Thymus (tissue), 11 donors: Measurements from ENCODE around the gene SEMA3G. TPM values are rescaled to one million over a fixed set of nuclear protein-coding genes. Genes with fewer than 3 reads are reported as not detected.

Experiments
- DNase-seq, 9 donors: peaks; one replicate each; pipeline ENCODE4 v3.0.0-alpha.2; 2013; ENCODE audit warnings: low spot score in 9 of 9, low read depth in 6 of 9, missing footprints in 1 of 9
- H3K27ac ChIP-seq, 2 donors: one replicate each; pipeline ENCODE4 v1.5.1; 2013; ENCODE audit warnings: control low read depth in 1 of 2, low read depth in 1 of 2, low read length in 1 of 2, mild to moderate bottlenecking in 1 of 2, moderate library complexity in 1 of 2
- H3K27me3 ChIP-seq, 2 donors: one replicate each; pipeline ENCODE4 v1.5.1; 2013; ENCODE audit warnings: low read length in 1 of 2; ENCODE audit not compliant: control insufficient read depth in 2 of 2, insufficient read depth in 1 of 2
- H3K36me3 ChIP-seq, 2 donors: one replicate each; pipeline ENCODE4 v1.5.1; 2013; ENCODE audit warnings: low read length in 1 of 2, mild to moderate bottlenecking in 1 of 2, moderate library complexity in 1 of 2; ENCODE audit not compliant: control insufficient read depth in 2 of 2, insufficient read depth in 2 of 2
- H3K4me1 ChIP-seq, 2 donors: one replicate each; pipeline ENCODE4 v1.5.1; 2013; ENCODE audit warnings: low read length in 2 of 2; ENCODE audit not compliant: control insufficient read depth in 2 of 2, insufficient read depth in 2 of 2
- H3K4me3 ChIP-seq, 2 donors: one replicate each; pipeline ENCODE4 v1.5.1; 2013; ENCODE audit warnings: low read length in 2 of 2, control low read depth in 1 of 2, mild to moderate bottlenecking in 1 of 2
- H3K9me3 ChIP-seq, 2 donors: one replicate each; pipeline ENCODE4 v1.5.1; 2013; ENCODE audit warnings: low read length in 1 of 2, mild to moderate bottlenecking in 1 of 2; ENCODE audit not compliant: control insufficient read depth in 2 of 2, insufficient read depth in 1 of 2
- WGBS: extraction: QIAGEN DNeasy Blood & Tissue Kit; methylation state at CpG from one replicate; pipeline ENCODE4 v1.1.7; 2013; 5-methylcytosine and 5-hydroxymethylcytosine counted together
- polyA plus RNA-seq: library from polyadenylated mRNA; stranded (reverse); fragments of 200-250 nt; gene quantifications from one replicate; pipeline ENCODE4 v1.2.3, GENCODE V29; 2013
- total RNA-seq: library from RNA; stranded (reverse); fragments of 120-200 nt; gene quantifications from one replicate; pipeline ENCODE4 v1.2.4, GENCODE V29; 2013
- donor health status: healthy.

The SEMA3G gene
- total and polyA plus RNA-seq, 2 donors = 0.80 to 6.4 TPM

DNA sequence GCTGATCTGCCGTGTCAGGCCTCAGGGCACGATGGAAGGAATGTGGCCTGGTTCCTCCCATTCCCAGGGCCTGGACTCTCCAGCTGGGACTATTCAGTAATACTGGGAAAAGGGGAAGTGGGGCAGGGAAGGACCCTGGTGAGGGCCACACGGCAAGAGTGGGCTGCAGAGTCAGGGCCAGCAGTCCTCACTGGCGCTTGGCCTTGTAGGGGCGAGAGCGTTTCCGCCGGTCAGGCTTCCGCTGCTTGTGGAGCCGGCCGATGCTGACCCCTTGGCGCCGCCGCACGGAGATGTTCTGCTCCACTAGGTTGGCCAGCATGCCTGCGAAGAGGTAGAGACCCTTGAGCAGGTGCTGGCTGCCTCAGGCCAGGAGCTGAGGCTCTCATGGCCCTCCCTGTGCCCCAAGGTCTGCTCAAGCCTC is 42.8 kb downstream of the SEMA3G start:
- H3K4me1 ChIP-seq = no peaks in the 10 kb centered on the region
- DNase-seq = no peak
- H3K27me3 ChIP-seq = no peaks in the 10 kb centered on the region
- no peaks in the 10 kb centered on the region for H3K9me3 ChIP-seq
- H3K27ac ChIP-seq = no peak overlapping the region
- H3K36me3 ChIP-seq = peaks cover 78 to 80% of the 10 kb centered on the region in 2 donors
- 98% methylated on average over 16 of the region's 16 CpGs for WGBS
- H3K4me3 ChIP-seq = no peak overlapping the region

DNA sequence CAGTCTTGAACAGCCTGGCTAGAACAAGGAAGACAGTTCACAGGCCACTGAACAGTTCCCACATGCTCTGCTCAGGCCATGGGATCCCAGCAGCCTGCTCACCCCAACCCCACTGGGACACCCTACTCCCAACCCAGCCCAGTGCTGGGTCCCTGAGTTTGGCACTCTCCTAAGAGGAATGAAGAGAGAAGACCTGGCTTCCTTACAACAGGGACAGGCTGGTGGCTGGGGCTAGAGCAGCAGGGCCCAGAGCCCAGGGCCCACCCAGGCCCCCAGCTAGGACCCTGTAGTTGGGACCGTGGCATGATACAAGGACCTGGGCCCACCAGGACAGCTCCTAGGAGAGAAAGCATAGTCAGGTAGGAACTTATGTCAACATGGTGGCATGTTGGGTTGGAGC is 43.4 kb downstream of the SEMA3G start:
- Histone ChIP-seq H3K9me3 (no peaks in the 10 kb centered on the region), H3K27me3 (no peaks in the 10 kb centered on the region), H3K27ac (no peak overlapping the region), H3K4me3 (no peak overlapping the region), H3K4me1 (no peaks in the 10 kb centered on the region), H3K36me3 (peaks cover 73 to 75% of the 10 kb centered on the region in 2 donors)
- DNase-seq = no peak
- WGBS = 93% methylated on average over 1 of the region's 1 CpG

DNA sequence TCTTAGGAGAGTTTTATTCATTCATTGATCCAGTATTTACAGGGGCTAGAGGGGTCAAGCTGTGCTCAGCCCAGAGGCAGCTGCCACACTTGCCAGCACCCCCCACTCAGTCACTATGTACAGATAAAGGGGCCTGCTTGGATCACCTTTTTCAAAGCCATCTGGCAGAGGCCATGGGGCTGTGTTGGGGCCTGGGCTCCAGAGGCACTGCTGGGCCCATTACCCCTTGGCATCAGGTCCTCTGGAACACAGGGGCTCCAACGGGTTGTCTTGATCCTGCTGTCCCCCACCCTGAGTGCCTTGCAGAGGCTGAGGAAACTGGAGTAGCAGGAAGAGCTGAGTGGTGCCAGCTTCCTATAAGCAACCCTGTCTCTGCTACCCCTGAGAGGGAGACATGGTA is 43.9 kb downstream of the SEMA3G start:
- WGBS = 97% methylated on average over 1 of the region's 1 CpG
- no peak overlapping the region for H3K4me3 ChIP-seq
- H3K27ac ChIP-seq = no peak overlapping the region
- H3K9me3 ChIP-seq = no peaks in the 10 kb centered on the region
- peaks cover 67 to 69% of the 10 kb centered on the region in 2 donors for H3K36me3 ChIP-seq
- no peak for DNase-seq
- H3K4me1 ChIP-seq = no peaks in the 10 kb centered on the region
- no peaks in the 10 kb centered on the region for H3K27me3 ChIP-seq

DNA sequence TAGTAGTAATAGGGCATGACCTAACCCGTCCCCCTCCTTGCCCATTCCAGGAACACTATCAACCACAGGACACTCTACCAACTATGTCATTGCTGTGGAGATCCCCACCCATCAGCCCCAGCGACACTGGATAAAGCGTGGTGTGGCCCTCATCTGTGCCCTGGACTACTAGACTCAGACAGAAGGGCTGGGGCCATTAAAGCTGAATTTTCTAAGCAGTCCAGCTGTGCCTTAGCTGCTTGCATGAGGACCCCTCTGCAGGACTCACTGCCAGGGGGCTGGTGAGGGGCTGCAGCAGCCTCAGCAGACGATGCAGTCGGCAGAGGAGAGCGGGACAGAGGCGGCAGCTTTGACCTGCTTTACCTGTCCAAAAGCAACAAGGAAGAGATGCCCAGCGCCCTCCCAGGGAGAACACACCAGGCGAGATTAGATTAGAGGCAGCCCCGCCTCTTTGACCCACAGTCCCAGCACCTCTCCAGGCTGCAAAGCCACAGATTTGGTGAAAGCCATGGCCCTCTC is 44.6 kb downstream of the SEMA3G start:
- Histone ChIP-seq H3K36me3 (peaks cover 60 to 63% of the 10 kb centered on the region in 2 donors), H3K27ac (no peak overlapping the region), H3K27me3 (no peaks in the 10 kb centered on the region), H3K4me1 (no peaks in the 10 kb centered on the region), H3K9me3 (no peaks in the 10 kb centered on the region), H3K4me3 (no peak overlapping the region)
- DNase-seq = no peak
- 97% methylated on average over 10 of the region's 10 CpGs for WGBS

DNA sequence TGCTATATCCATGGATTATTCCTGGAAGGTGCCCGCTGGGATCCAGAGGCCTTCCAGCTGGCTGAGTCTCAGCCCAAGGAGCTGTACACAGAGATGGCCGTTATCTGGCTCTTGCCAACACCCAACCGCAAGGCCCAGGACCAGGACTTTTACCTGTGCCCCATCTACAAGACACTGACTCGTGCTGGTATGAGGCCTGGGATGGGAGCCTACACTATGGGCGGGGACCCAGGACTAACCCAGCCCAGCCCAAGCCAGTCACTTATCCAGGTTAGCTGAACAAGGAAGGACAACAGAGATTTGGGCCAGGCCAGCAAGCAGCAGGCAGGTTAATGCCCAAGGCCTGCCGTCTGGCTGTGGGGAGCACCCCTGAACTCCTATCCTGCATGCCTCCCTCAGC is 45.3 kb downstream of the SEMA3G start:
- 98% methylated on average over 6 of the region's 6 CpGs for WGBS
- Histone ChIP-seq H3K9me3 (no peaks in the 10 kb centered on the region), H3K27ac (no peak overlapping the region), H3K27me3 (no peaks in the 10 kb centered on the region), H3K36me3 (peaks cover 53 to 55% of the 10 kb centered on the region in 2 donors), H3K4me3 (no peak overlapping the region), H3K4me1 (no peaks in the 10 kb centered on the region)
- DNase-seq = no peak

DNA sequence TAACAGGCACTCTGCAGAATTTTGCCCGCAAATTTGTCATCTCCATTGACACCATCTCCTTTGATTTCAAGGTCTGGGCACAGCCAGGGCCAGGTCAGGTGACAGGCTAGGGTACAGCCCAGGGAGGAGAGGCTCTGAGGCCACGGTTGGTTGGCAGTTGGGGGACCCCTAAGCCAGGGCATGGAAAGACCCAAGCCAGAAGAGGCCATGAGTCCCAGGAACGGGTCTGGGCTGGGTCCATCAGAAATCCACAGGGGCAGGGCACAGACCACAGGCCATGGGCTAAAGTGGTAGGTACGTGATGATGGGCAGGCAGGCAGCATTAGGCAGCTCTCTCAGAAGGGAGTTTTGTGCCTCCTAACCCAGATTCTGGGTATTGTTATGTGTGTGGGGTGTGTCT is 45.8 kb downstream of the SEMA3G start:
- H3K4me3 ChIP-seq = no peak overlapping the region
- DNase-seq = no peak

DNA sequence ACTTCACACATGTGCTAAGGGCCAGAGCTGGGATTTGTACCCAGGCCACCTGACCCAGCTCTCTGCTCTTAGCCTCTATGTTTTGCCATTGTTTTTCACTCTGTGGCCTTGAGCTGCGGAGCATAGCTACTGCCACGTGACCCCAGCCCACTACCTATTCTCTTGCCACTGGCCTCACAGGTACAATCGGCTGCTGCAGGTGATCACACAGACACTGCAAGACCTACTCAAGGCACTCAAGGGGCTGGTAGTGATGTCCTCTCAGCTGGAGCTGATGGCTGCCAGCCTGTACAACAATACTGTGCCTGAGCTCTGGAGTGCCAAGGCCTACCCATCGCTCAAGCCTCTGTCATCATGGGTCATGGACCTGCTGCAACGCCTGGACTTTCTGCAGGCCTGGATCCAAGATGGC is 46.2 kb downstream of the SEMA3G start:
- DNase-seq = no peak
- H3K36me3 ChIP-seq = peaks cover 44 to 46% of the 10 kb centered on the region in 2 donors
- no peak overlapping the region for H3K4me3 ChIP-seq
- WGBS = 98% methylated on average over 5 of the region's 5 CpGs
- H3K9me3 ChIP-seq = no peaks in the 10 kb centered on the region
- H3K27me3 ChIP-seq = no peaks in the 10 kb centered on the region
- no peak overlapping the region for H3K27ac ChIP-seq
- no peaks in the 10 kb centered on the region for H3K4me1 ChIP-seq

More for the DNA sequence above, 45.8 kb downstream of the SEMA3G start:
- Histone ChIP-seq H3K9me3 (no peaks in the 10 kb centered on the region), H3K4me1 (no peaks in the 10 kb centered on the region), H3K27me3 (no peaks in the 10 kb centered on the region), H3K36me3 (peaks cover 48 to 50% of the 10 kb centered on the region in 2 donors), H3K27ac (no peak overlapping the region)
- WGBS = 96% methylated on average over 4 of the region's 4 CpGs

DNA sequence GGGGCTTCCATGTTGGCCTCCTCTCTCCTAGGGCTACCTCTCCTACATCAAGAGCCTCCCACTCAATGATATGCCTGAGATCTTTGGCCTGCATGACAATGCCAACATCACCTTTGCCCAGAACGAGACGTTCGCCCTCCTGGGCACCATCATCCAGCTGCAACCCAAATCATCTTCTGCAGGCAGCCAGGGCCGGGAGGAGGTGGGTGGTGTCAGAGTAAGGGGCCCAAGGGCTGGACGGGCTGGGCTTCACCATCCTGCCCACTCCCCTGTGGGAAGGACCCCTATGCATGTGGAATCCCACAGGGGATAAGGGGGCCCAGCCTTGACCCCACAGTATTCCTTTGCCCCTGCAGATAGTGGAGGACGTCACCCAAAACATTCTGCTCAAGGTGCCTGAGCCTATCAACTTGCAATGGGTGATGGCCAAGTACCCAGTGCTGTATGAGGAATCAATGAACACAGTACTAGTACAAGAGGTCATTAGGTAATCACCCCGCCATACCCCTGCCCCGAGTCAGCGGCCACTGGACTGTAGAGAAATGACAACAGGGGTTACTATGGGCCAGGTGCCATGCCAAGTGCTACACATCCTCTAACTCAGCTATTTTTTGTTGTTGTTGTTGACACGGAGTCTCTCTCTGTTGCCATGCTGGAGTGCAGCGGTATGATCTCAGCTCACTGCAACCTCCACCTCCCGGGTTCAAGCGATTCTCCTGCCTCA is 47.1 kb downstream of the SEMA3G start:
- H3K27me3 ChIP-seq = no peaks in the 10 kb centered on the region
- H3K36me3 ChIP-seq = peaks cover 38 to 43% of the 10 kb centered on the region in 2 donors
- no peak overlapping the region for H3K4me3 ChIP-seq
- H3K9me3 ChIP-seq = no peaks in the 10 kb centered on the region
- no peak for DNase-seq
- H3K27ac ChIP-seq = no peak overlapping the region
- 97% methylated on average over 13 of the region's 13 CpGs for WGBS
- no peaks in the 10 kb centered on the region for H3K4me1 ChIP-seq

DNA sequence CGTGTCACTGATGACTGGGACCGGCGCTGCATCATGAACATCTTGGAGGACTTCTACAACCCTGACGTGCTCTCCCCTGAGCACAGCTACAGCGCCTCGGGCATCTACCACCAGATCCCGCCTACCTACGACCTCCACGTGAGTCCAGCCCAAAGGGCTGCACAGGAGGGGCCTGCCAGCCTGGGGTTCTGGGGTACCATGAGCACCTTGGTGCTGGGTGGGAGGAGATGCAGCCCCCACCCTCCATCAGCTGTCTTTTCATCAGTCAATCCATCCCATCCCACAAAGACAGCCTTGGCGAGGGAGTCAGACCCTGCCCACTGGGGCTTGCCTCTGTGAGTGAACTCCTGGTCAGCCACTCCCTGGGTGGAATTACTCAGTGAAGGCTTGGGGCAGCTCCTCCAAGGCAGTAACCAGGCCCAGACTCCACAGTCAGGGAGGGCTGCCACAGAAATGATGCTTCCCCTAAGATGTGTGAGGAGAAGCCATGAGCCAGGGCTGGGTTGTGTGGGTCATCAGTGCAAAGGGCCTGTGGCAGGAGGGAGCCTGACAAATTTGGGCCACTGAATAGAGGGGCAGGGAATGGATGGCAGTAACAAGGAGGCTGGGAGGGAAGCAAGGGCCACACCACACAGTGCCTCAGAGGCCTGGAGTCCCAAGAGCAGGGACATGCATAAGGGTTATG is 47.9 kb downstream of the SEMA3G start:
- DNase-seq = no peak
- H3K27me3 ChIP-seq = no peaks in the 10 kb centered on the region
- no peak overlapping the region for H3K27ac ChIP-seq
- no peaks in the 10 kb centered on the region for H3K4me1 ChIP-seq
- H3K9me3 ChIP-seq = no peaks in the 10 kb centered on the region
- no peak overlapping the region for H3K4me3 ChIP-seq
- WGBS = 96% methylated on average over 10 of the region's 10 CpGs
- H3K36me3 ChIP-seq = peaks cover 30 to 40% of the 10 kb centered on the region in 2 donors
